K562 (cell line): Measurements from ENCODE around the gene CD34. TPM values are rescaled to one million over a fixed set of nuclear protein-coding genes. Genes with fewer than 3 reads are reported as not detected.

Experiments used
- ATF7 ChIP-seq: fragments of 450-650 bp; IDR thresholded peaks from 2 replicates; pipeline ENCODE4 v1.7.1; 2014; ENCODE audit warnings: mild to moderate bottlenecking, moderate library complexity
- EGR1 ChIP-seq: fragments of 450-650 bp; conservative IDR thresholded peaks from 2 replicates; pipeline ENCODE4 v1.6.1; 2017; ENCODE audit warnings: mild to moderate bottlenecking
- HDAC1 ChIP-seq, 2 experiments: fragments of 450-650 bp; IDR thresholded peaks; 2 replicates each; pipeline ENCODE4 v1.6.1; 2016 to 2017; ENCODE audit warnings: inconsistent platforms in 1 of 2, mild to moderate bottlenecking in 1 of 2, moderate library complexity in 1 of 2
- KAT8 ChIP-seq: fragments of 450-650 bp; IDR thresholded peaks from 2 replicates; pipeline ENCODE4 v1.6.1; 2016; ENCODE audit warnings: low read depth, mild to moderate bottlenecking
- NFIC ChIP-seq: fragments of 450-650 bp; IDR thresholded peaks from 2 replicates; pipeline ENCODE4 v1.6.1; 2017; ENCODE audit warnings: mild to moderate bottlenecking, inconsistent platforms
- RBM34 ChIP-seq: fragments of 200-400 bp; formaldehyde crosslinking; IDR thresholded peaks from 2 replicates; pipeline ENCODE4 v1.6.1; 2018; ENCODE audit warnings: low read length, borderline replicate concordance; ENCODE audit not compliant: insufficient read depth
- SMARCC2 ChIP-seq: fragments of 450-650 bp; IDR thresholded peaks from 2 replicates; pipeline ENCODE4 v1.6.1; 2017; ENCODE audit warnings: antibody characterized with exemption, moderate library complexity, mild to moderate bottlenecking, low read depth
- ZBTB17 ChIP-seq: fragments of 450-650 bp; formaldehyde crosslinking; IDR thresholded peaks from 2 replicates; pipeline ENCODE4 v1.4.0; 2020; ENCODE audit warnings: mild to moderate bottlenecking
- ZNF124 ChIP-seq: sonication (generic); formaldehyde crosslinking; IDR thresholded peaks from 2 replicates; pipeline ENCODE4 v1.8.1; 2022; ENCODE audit warnings: missing genetic modification reagents
- ZNF354B ChIP-seq: fragments of 250-450 bp; sonication (Bioruptor Pico); IDR thresholded peaks from 2 replicates; pipeline ENCODE4 v1.4.0; 2020
- ZNF589 ChIP-seq: fragments of 200-800 bp; sonication (Bioruptor generic); IDR thresholded peaks from 2 replicates; pipeline ENCODE4 v1.6.1; 2016; ENCODE audit warnings: low read depth, missing genetic modification characterization, missing compliant biosample characterization
- polyA plus RNA-seq, 8 experiments: library from polyadenylated mRNA; depleted of rRNA in 4 of 8; stranded (reverse) in 5 of 8; unstranded in 3 of 8; fragments of >200 nt; fragmentation: Nextera tagmentation in 2 of 8; fragmentation: Illumina TruSeq in 1 of 8; extraction: Ambion mirVana in 2 of 8; extraction: Trizol in 1 of 8; gene quantifications; 2 replicates each; pipeline versions ENCODE4 v1.2.1 to v1.2.3, GENCODE V29; 2011 to 2014; ENCODE audit warnings: inconsistent platforms in 1 of 8, missing spikeins in 1 of 8
- total RNA-seq, 7 experiments: library from RNA; depleted of rRNA in 6 of 7; stranded (reverse); fragments of >200 nt in 6 of 7; fragmentation: Illumina TruSeq in 2 of 7; extraction: Trizol in 2 of 7; gene quantifications; 2 replicates each; pipeline versions ENCODE4 v1.2.1 to v1.2.3, GENCODE V29; 2011 to 2021; ENCODE audit warnings: low replicate concordance in 1 of 7
- TF ChIP-seq, protein P1 (sequence below): sonication (generic); formaldehyde crosslinking; IDR thresholded peaks from 2 replicates; pipeline ENCODE4 v1.8.0; 2022; ENCODE audit warnings: missing genetic modification reagents, mild to moderate bottlenecking, borderline replicate concordance
- TF ChIP-seq, protein P2 (sequence below): sonication (generic); formaldehyde crosslinking; IDR thresholded peaks from 2 replicates; pipeline ENCODE4 v1.8.1; 2023; ENCODE audit warnings: mild to moderate bottlenecking, missing genetic modification reagents
- TF ChIP-seq, protein P3 (sequence below): fragments of 250-450 bp; sonication (Bioruptor Pico); IDR thresholded peaks from 2 replicates; pipeline ENCODE4 v1.4.0; 2020; ENCODE audit warnings: mild to moderate bottlenecking
- TF ChIP-seq, protein P4 (sequence below): sonication (generic); formaldehyde crosslinking; IDR thresholded peaks from 2 replicates; pipeline ENCODE4 v1.8.0; 2022; ENCODE audit warnings: mild to moderate bottlenecking, missing genetic modification reagents
- TF ChIP-seq, protein P5 (sequence below), 2 experiments: fragments of 450-650 bp in 1 of 2; sonication (generic) in 1 of 2; formaldehyde crosslinking in 1 of 2; IDR thresholded peaks in 1 of 2; conservative IDR thresholded peaks in 1 of 2; 2 replicates each; pipeline versions ENCODE4 v1.6.1 to v1.8.1; 2016 to 2023; ENCODE audit warnings: mild to moderate bottlenecking in 2 of 2, moderate library complexity in 2 of 2, inconsistent platforms in 1 of 2, missing genetic modification reagents in 1 of 2
- TF ChIP-seq, protein P6 (sequence below): fragments of 250-450 bp; sonication (Bioruptor Pico); IDR thresholded peaks from 2 replicates; pipeline ENCODE4 v1.5.0; 2021; ENCODE audit warnings: mild to moderate bottlenecking, moderate library complexity

The CD34 gene
- total and polyA plus RNA-seq, 9 of the 15 experiments (the other 6 are each of a cell fraction or from before 2014, with no cell fraction given), result not detected

DNA sequence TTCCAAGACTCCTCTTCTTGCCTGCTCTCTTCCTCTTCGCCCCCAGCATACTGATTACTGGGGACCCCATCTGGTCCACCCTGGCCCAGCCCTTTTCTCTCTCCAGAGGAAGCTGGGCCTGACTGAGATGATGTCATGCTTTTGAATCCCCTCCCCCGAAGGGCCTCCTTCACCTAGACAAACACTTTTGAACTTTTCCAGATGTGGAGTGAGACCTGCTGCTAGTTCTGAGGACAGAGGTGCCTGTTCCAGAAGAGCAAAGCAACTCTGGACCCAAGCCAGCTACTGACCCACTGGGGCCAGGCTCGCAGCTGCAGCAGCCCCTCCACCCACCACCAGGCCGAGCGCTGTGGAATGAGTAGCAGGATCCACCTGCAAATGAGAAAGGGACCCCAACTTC, 8.4 kb downstream of the CD34 start (continued):
- TF ChIP-seq, protein P1, sequence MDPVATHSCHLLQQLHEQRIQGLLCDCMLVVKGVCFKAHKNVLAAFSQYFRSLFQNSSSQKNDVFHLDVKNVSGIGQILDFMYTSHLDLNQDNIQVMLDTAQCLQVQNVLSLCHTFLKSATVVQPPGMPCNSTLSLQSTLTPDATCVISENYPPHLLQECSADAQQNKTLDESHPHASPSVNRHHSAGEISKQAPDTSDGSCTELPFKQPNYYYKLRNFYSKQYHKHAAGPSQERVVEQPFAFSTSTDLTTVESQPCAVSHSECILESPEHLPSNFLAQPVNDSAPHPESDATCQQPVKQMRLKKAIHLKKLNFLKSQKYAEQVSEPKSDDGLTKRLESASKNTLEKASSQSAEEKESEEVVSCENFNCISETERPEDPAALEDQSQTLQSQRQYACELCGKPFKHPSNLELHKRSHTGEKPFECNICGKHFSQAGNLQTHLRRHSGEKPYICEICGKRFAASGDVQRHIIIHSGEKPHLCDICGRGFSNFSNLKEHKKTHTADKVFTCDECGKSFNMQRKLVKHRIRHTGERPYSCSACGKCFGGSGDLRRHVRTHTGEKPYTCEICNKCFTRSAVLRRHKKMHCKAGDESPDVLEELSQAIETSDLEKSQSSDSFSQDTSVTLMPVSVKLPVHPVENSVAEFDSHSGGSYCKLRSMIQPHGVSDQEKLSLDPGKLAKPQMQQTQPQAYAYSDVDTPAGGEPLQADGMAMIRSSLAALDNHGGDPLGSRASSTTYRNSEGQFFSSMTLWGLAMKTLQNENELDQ, result no peak
- TF ChIP-seq ZBTB17 (no peak), EGR1 (no peak), ZNF589 (CRISPR knock-in tag) (0 out of 2 replicates have a peak, but pooled peaks have one; percentile 32), ATF7 (peak; percentile 81; the same call in 1 of the 2 replicates), SMARCC2 (no peak), HDAC1 (IDR thresholded peaks at IDR 0.05) (no peak), ZNF124 (no peak), ZNF354B (no peak), NFIC (0 out of 2 replicates have a peak, but pooled peaks have one; percentile 23), KAT8 (no peak), RBM34 (no peak)
- TF ChIP-seq, protein P2, sequence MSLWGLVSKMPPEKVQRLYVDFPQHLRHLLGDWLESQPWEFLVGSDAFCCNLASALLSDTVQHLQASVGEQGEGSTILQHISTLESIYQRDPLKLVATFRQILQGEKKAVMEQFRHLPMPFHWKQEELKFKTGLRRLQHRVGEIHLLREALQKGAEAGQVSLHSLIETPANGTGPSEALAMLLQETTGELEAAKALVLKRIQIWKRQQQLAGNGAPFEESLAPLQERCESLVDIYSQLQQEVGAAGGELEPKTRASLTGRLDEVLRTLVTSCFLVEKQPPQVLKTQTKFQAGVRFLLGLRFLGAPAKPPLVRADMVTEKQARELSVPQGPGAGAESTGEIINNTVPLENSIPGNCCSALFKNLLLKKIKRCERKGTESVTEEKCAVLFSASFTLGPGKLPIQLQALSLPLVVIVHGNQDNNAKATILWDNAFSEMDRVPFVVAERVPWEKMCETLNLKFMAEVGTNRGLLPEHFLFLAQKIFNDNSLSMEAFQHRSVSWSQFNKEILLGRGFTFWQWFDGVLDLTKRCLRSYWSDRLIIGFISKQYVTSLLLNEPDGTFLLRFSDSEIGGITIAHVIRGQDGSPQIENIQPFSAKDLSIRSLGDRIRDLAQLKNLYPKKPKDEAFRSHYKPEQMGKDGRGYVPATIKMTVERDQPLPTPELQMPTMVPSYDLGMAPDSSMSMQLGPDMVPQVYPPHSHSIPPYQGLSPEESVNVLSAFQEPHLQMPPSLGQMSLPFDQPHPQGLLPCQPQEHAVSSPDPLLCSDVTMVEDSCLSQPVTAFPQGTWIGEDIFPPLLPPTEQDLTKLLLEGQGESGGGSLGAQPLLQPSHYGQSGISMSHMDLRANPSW (CRISPR knock-in tag), result no peak
- TF ChIP-seq, protein P3, sequence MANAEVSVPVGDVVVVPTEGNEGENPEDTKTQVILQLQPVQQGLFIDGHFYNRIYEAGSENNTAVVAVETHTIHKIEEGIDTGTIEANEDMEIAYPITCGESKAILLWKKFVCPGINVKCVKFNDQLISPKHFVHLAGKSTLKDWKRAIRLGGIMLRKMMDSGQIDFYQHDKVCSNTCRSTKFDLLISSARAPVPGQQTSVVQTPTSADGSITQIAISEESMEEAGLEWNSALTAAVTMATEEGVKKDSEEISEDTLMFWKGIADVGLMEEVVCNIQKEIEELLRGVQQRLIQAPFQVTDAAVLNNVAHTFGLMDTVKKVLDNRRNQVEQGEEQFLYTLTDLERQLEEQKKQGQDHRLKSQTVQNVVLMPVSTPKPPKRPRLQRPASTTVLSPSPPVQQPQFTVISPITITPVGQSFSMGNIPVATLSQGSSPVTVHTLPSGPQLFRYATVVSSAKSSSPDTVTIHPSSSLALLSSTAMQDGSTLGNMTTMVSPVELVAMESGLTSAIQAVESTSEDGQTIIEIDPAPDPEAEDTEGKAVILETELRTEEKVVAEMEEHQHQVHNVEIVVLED, result no peak
- TF ChIP-seq, protein P4, sequence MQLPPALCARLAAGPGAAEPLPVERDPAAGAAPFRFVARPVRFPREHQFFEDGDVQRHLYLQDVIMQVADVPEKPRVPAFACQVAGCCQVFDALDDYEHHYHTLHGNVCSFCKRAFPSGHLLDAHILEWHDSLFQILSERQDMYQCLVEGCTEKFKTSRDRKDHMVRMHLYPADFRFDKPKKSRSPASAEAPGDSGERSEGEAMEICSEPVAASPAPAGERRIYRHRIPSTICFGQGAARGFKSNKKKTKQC (CRISPR knock-in tag), result no peak
- TF ChIP-seq, protein P5, sequence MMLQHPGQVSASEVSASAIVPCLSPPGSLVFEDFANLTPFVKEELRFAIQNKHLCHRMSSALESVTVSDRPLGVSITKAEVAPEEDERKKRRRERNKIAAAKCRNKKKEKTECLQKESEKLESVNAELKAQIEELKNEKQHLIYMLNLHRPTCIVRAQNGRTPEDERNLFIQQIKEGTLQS (IDR thresholded peaks at IDR 0.05), result peak; percentile 85
- TF ChIP-seq, protein P5 (CRISPR knock-in tag; conservative IDR thresholded peaks at IDR 0.05), result no peak
- TF ChIP-seq, protein P6, sequence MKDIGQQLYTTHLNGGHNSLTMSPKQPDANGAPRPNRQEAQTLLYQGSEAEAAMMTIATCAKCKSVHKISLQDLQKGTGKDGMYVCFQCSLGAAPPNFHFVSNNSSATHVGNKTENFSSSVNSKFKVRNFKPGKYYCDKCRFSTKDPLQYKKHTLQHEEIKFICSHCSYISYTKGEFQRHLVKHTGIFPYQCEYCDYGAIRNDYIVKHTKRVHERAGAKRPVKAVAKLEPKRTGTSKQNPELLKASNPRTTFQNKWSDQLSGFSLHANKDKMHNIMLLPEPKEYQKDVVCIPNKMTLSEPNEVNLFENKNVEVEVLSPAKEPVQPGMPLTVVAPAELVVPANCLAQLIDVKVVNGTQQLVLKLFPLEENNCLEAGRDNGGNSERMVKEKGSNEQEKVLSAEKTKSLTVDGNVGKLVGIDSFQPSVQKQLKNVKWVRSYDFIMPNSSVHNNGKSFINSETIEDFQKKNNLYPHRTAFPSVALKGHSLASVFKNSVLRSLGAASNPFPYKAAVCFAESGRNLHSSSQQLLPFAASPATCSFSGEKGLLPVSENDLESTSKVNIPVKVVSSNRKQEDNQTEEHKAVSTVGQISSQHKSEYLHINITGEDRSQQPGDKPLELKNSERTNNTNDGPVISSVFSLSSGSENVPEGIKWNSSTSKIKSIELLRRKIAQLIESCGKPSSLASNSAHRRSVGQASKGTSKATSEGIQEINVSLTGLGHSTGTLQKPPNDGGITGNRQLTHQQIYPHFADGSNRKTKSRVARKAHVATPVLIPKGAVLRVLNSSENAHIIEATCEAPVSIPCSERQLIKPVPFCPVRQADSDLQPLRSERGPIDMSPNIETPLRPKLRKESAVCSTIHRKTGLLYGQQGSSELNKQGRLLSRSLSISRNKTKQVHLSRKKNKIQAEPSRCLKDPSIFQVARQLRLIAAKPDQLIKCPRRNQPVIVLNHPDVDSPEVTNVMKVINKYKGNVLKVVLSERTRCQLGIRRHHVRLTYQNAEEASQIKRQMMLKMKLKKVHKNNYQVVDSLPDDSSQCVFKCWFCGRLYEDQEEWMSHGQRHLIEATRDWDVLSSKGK, result no peak
